HepG2 (cell line): ENCODE results near the gene MYCBPAP. TPM values are rescaled to one million over a fixed set of nuclear protein-coding genes. Genes with fewer than 3 reads are reported as not detected.

Experiments
- CEBPB ChIP-seq: IDR thresholded peaks from 2 replicates; pipeline ENCODE4 v1.6.1; 2011; ENCODE audit warnings: low read depth, low read length, improper control_type of control experiment, borderline replicate concordance
- CEBPZ ChIP-seq: IDR thresholded peaks from 2 replicates; pipeline ENCODE4 v1.6.1; 2012; ENCODE audit warnings: low read length, improper control_type of control experiment
- ERF ChIP-seq: IDR thresholded peaks from 2 replicates; pipeline ENCODE4 v1.6.1; 2018; ENCODE audit warnings: missing biosample characterization, missing genetic modification reagents
- KIAA2018 ChIP-seq: sonication (generic); formaldehyde crosslinking; IDR thresholded peaks from 2 replicates; pipeline ENCODE4 v1.5.0; 2020; ENCODE audit warnings: mild to moderate bottlenecking, missing genetic modification reagents, borderline replicate concordance
- TIGD3 ChIP-seq: sonication (generic); formaldehyde crosslinking; IDR thresholded peaks from 2 replicates; pipeline ENCODE4 v1.5.1; 2020; ENCODE audit warnings: mild to moderate bottlenecking, missing genetic modification reagents, borderline replicate concordance
- ZBTB7A ChIP-seq: sonication (generic); formaldehyde crosslinking; IDR thresholded peaks from 2 replicates; pipeline ENCODE4 v1.8.0; 2022; ENCODE audit warnings: mild to moderate bottlenecking, missing genetic modification reagents
- ZNF34 ChIP-seq: sonication (generic); formaldehyde crosslinking; IDR thresholded peaks from 2 replicates; pipeline ENCODE4 v1.4.0; 2020; ENCODE audit warnings: mild to moderate bottlenecking, missing genetic modification reagents, borderline replicate concordance
- ZNF432 ChIP-seq: sonication (generic); formaldehyde crosslinking; IDR thresholded peaks from 2 replicates; pipeline ENCODE4 v1.5.0; 2020; ENCODE audit warnings: missing genetic modification reagents, mild to moderate bottlenecking, borderline replicate concordance
- ZNF44 ChIP-seq: sonication (generic); formaldehyde crosslinking; IDR thresholded peaks from 2 replicates; pipeline ENCODE4 v1.5.1; 2020; ENCODE audit warnings: mild to moderate bottlenecking, missing genetic modification reagents
- ZNF549 ChIP-seq: sonication (generic); formaldehyde crosslinking; IDR thresholded peaks from 2 replicates; pipeline ENCODE4 v1.5.0; 2020; ENCODE audit warnings: missing genetic modification reagents
- ZNF740 ChIP-seq: sonication (generic); formaldehyde crosslinking; IDR thresholded peaks from 2 replicates; pipeline ENCODE4 v1.4.0; 2020; ENCODE audit warnings: missing genetic modification reagents
- polyA plus RNA-seq, 8 experiments: library from polyadenylated mRNA; depleted of rRNA in 3 of 8; stranded (reverse) in 7 of 8; unstranded in 1 of 8; fragments of >200 nt; fragmentation: Illumina TruSeq in 4 of 8; extraction: Trizol in 4 of 8; gene quantifications; 2 replicates each; pipeline versions ENCODE4 v1.2.1 to v1.2.3, GENCODE V29; 2011 to 2016; ENCODE audit warnings: low read depth in 4 of 8, missing spikeins in 1 of 8, mixed read lengths in 1 of 8; ENCODE audit not compliant: insufficient read depth in 1 of 8
- total RNA-seq, 5 experiments: library from RNA; depleted of rRNA; stranded (reverse); fragments of >200 nt; fragmentation: Illumina TruSeq; extraction: Trizol; gene quantifications; 2 replicates each; pipeline ENCODE4 v1.2.3, GENCODE V29; 2016; ENCODE audit warnings: low read depth in 1 of 5

MYCBPAP gene
- total and polyA plus RNA-seq, 2 of the 13 experiments (the other 11 are each of a cell fraction or from before 2014, with no cell fraction given): 0.22 to 0.24 TPM

- TF ChIP-seq TIGD3 (CRISPR knock-in tag): peak; percentile 73; the same call in 1 of the 2 replicates
- no peak for TF ChIP-seq ZNF432 (CRISPR knock-in tag)
- TF ChIP-seq ZNF34 (CRISPR knock-in tag): no peak
- TF ChIP-seq ZNF549: no peak
- peak; percentile 13; the same call in 1 of the 2 replicates for TF ChIP-seq ERF (CRISPR knock-in tag)
- no peak for TF ChIP-seq CEBPZ
- no peak for TF ChIP-seq ZBTB7A (CRISPR knock-in tag)
- 0 out of 2 replicates have a peak, but pooled peaks have one; percentile 21 for TF ChIP-seq KIAA2018
- no peak; the same call in 1 of the 2 replicates for TF ChIP-seq ZNF44 (CRISPR knock-in tag)
- TF ChIP-seq ZNF740 (CRISPR knock-in tag): no peak
- TF ChIP-seq CEBPB: no peak
These were observed 31.5 kb upstream of the MYCBPAP start (continued) for GRCh38 chr17:50476545-50477315.
